DOHH2 (cell line): ENCODE measurements around the gene FKBP10.

Experiments
- EZH2phosphoT487 ChIP-seq: fragments of 200-600 bp; sonication (generic); IDR thresholded peaks from 2 replicates; pipeline ENCODE4 v1.6.1; 2017; ENCODE audit warnings: borderline replicate concordance, mild to moderate bottlenecking, antibody characterized with exemption, low read length, moderate library complexity, mixed read lengths
- TF ChIP-seq, protein P1 (sequence below): fragments of 200-600 bp; sonication (generic); IDR thresholded peaks from one replicate; pipeline ENCODE4 v1.5.1; 2014; ENCODE audit warnings: antibody characterized with exemption, mild to moderate bottlenecking, low read depth, low read length; ENCODE audit not compliant: poor library complexity, severe bottlenecking

DNA sequence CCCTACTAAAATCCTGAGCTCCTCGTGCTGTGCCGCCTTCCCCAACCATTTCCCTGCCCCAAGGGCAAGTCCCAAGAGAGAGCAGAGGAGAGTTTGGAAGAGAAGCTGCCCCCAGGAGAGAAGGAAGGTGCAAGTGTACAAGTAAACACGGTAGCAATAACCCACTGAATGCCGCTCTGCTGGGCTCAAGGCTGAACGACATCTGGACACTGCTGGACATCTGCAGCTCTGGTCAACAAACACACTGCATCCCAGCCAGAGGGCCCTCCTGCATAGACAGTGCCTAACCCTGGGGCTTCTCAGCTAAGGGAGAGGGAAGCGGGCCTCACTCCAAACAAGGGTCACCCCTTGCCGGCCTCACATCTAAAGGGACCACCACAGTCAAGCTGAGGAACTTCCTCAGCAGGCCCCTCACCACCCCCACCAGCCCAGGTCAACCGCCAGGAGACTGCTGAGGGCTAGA, 39.0 kb upstream of the FKBP10 start:
- TF ChIP-seq, protein P1, sequence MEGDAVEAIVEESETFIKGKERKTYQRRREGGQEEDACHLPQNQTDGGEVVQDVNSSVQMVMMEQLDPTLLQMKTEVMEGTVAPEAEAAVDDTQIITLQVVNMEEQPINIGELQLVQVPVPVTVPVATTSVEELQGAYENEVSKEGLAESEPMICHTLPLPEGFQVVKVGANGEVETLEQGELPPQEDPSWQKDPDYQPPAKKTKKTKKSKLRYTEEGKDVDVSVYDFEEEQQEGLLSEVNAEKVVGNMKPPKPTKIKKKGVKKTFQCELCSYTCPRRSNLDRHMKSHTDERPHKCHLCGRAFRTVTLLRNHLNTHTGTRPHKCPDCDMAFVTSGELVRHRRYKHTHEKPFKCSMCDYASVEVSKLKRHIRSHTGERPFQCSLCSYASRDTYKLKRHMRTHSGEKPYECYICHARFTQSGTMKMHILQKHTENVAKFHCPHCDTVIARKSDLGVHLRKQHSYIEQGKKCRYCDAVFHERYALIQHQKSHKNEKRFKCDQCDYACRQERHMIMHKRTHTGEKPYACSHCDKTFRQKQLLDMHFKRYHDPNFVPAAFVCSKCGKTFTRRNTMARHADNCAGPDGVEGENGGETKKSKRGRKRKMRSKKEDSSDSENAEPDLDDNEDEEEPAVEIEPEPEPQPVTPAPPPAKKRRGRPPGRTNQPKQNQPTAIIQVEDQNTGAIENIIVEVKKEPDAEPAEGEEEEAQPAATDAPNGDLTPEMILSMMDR, result no peak
- no peak for TF ChIP-seq EZH2phosphoT487
